Esophagus squamous epithelium (tissue), 4 donors: ENCODE results near the gene HOXD13.

Source experiments
- CTCF ChIP-seq, 6 experiments: fragments of 450-650 bp in 4 of 6; fragments of 200-600 bp in 2 of 6; sonication (generic) in 2 of 6; IDR thresholded peaks; one replicate each; pipeline ENCODE4 v1.5.1; 2016 to 2019; ENCODE audit warnings: antibody characterized with exemption in 6 of 6, mild to moderate bottlenecking in 4 of 6, moderate library complexity in 4 of 6
- POLR2A ChIP-seq, 4 donors: fragments of 450-650 bp; IDR thresholded peaks; one replicate each; pipeline ENCODE4 v1.6.1; 2017; ENCODE audit warnings: antibody characterized with exemption in 4 of 4, mild to moderate bottlenecking in 4 of 4, moderate library complexity in 3 of 4

- no peak for TF ChIP-seq CTCF (IDR thresholded peaks at IDR 0.05)
- no peak for TF ChIP-seq POLR2A (IDR thresholded peaks at IDR 0.05)
These were observed 1.4 kb downstream of the HOXD13 start for GRCh38 chr2:176093898-176094249.
